Activated T-cell treated with anti-CD3 and anti-CD28 coated beads for 24 hours (primary cell): ENCODE data around the gene REXO1.

ENCODE experiments used
- DNase-seq: peaks from one replicate; pipeline ENCODE4 v3.0.0-alpha.2; 2020; ENCODE audit warnings: low read depth

REXO1 gene

GRCh38 chr19:1828279-1829238, 19.7 kb downstream of the REXO1 start:
- no peak for DNase-seq

- no peak for DNase-seq
Observed at GRCh38 chr19:1827566-1828278, 20.6 kb downstream of the REXO1 start.

GRCh38 chr19:1826557-1827521, 21.4 kb downstream of the REXO1 start:
- no peak for DNase-seq

- DNase-seq: peak; percentile 59
Observed at GRCh38 chr19:1825909-1826556, 22.2 kb downstream of the REXO1 start.

- no peak for DNase-seq
Observed at GRCh38 chr19:1824252-1824622, 24.0 kb downstream of the REXO1 start.

- DNase-seq: no peak
Observed at GRCh38 chr19:1823539-1824251, 24.6 kb downstream of the REXO1 start.

GRCh38 chr19:1823020-1823419, 25.3 kb downstream of the REXO1 start:
- DNase-seq: no peak

GRCh38 chr19:1822210-1822609, 26.1 kb downstream of the REXO1 start:
- no peak for DNase-seq

- no peak for DNase-seq
Observed at GRCh38 chr19:1819341-1820255, 28.7 kb downstream of the REXO1 start.

- DNase-seq: no peak
Observed at GRCh38 chr19:1818549-1819195, 29.6 kb downstream of the REXO1 start.

- no peak for DNase-seq
Observed at GRCh38 chr19:1817553-1818179, 30.6 kb downstream of the REXO1 start.

GRCh38 chr19:1816530-1817298, 31.6 kb downstream of the REXO1 start:
- DNase-seq: no peak

GRCh38 chr19:1815605-1816529, 32.4 kb downstream of the REXO1 start:
- no peak for DNase-seq

GRCh38 chr19:1814833-1815604, 33.3 kb downstream of the REXO1 start:
- no peak for DNase-seq

GRCh38 chr19:1814391-1814790, 33.9 kb downstream of the REXO1 start:
- DNase-seq: no peak
